ENCODE measurements around the gene FADS6.

DNA sequence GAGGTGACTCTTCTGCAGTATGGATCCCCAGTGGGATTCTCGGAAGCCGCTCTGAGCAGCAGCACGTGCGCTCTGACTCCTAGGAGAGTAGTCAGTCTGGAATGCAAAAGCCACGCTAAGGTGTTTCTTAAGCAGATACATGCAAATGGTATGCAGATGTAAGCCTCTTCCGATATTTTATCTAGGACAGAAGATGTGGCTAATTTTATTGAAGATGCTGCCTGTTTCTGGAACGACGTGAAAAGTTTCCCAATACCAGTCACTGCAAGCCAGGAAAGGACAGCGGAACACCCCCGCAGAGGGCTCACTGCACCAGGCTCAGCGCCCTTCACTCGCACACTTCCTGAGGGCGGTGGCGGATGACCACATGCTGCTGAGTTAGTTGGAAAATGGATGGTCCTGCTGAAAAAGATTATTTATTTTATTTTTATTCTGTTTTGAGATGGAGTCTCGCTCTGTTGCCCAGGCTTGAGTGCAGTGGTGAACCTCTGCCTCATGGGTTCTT is 10.1 kb downstream of the FADS6 start:
- TF ChIP-seq, protein P1, sequence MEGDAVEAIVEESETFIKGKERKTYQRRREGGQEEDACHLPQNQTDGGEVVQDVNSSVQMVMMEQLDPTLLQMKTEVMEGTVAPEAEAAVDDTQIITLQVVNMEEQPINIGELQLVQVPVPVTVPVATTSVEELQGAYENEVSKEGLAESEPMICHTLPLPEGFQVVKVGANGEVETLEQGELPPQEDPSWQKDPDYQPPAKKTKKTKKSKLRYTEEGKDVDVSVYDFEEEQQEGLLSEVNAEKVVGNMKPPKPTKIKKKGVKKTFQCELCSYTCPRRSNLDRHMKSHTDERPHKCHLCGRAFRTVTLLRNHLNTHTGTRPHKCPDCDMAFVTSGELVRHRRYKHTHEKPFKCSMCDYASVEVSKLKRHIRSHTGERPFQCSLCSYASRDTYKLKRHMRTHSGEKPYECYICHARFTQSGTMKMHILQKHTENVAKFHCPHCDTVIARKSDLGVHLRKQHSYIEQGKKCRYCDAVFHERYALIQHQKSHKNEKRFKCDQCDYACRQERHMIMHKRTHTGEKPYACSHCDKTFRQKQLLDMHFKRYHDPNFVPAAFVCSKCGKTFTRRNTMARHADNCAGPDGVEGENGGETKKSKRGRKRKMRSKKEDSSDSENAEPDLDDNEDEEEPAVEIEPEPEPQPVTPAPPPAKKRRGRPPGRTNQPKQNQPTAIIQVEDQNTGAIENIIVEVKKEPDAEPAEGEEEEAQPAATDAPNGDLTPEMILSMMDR (conservative IDR thresholded peaks at IDR 0.05; ENCODE audit: low read depth, low read length): no peak
- TF ChIP-seq EZH2phosphoT487 (IDR thresholded peaks at IDR 0.05; ENCODE audit: borderline replicate concordance, low read length): no peak
- TF ChIP-seq EZH2 (IDR thresholded peaks at IDR 0.05; ENCODE audit: low read length, unreplicated experiment): no peak

Measured in PC-3 (cell line).